K562 (cell line): Measurements from ENCODE around the gene ADGRA1. TPM values are rescaled to one million over a fixed set of nuclear protein-coding genes. Genes with fewer than 3 reads are reported as not detected.

ENCODE experiments used
- ATAC-seq: fragments of 200-7000 bp; cut with Tn5 transposase; 3 replicates; pipeline ENCODE4 v1.9.1; 2020; ENCODE audit warnings: moderate library complexity
- BruUV-seq: library from RNA; stranded (reverse); fragments of 400-500 nt; replicated peaks from 2 replicates; lab custom pipeline; 2021; lab: Mats Ljungman, UMichigan
- CTCF ChIA-PET: fragments of 300-600 bp; formaldehyde crosslinking; extraction: SDS; loops from one replicate; lab custom pipeline; 2021; ENCODE audit warnings: low intra/inter-chr PET ratio; lab: Yijun Ruan, JAX
- POLR2A ChIA-PET: fragments of 300-600, 350-650 bp; sonication (Branson Sonifier 250); formaldehyde crosslinking; extraction: SDS; loops from one replicate; lab custom pipeline; 2021; ENCODE audit warnings: antibody characterized with exemption, inconsistent platforms; lab: Yijun Ruan, JAX
- DNase-seq, 4 experiments: peaks; one replicate each; pipeline versions ENCODE4 v3.0.0 to v3.0.0-alpha.2; 2011 to 2018; ENCODE audit warnings: low spot score in 3 of 4, mixed read lengths in 3 of 4; ENCODE audit errors: extremely low read depth in 1 of 4
- FAIRE-seq: peaks from 2 replicates; lab custom pipeline; 2011; peaks lifted over from hg19 to GRCh38; lab: Jason Lieb, UNC
- H2AFZ ChIP-seq: 2 replicates; pipeline ENCODE4 v1.6.0; 2011; ENCODE audit warnings: low read depth, low read length, control low read depth, inconsistent platforms
- H3K27ac ChIP-seq: fragments of 200-600 bp; 3 replicates; pipeline ENCODE4 v1.8.0; 2011; ENCODE audit warnings: low read depth, mild to moderate bottlenecking, control low read depth, inconsistent platforms, low read length, moderate library complexity, mixed read lengths; ENCODE audit errors: extremely low read depth
- H3K27me3 ChIP-seq, 2 experiments: fragments of 300-600 bp in 1 of 2; 2 replicates in 1 of 2; 3 replicates in 1 of 2; pipeline versions ENCODE4 v1.6.0 to v1.8.0; 2011; ENCODE audit warnings: inconsistent platforms in 2 of 2, low read length in 2 of 2, mild to moderate bottlenecking in 1 of 2, mixed read lengths in 1 of 2, moderate library complexity in 1 of 2; ENCODE audit not compliant: control insufficient read depth in 2 of 2, insufficient read depth in 2 of 2
- H3K36me3 ChIP-seq: fragments of 300-600 bp; 3 replicates; pipeline ENCODE4 v1.8.0; 2011; ENCODE audit warnings: mild to moderate bottlenecking, low read length, inconsistent platforms; ENCODE audit not compliant: control insufficient read depth, insufficient read depth
- H3K4me1 ChIP-seq, 2 experiments: fragments of 200-600 bp in 1 of 2; replicated peaks in 1 of 2; 2 replicates in 1 of 2; 3 replicates in 1 of 2; pipeline versions ENCODE4 v1.5.1 to v1.8.0; 2011; ENCODE audit warnings: inconsistent platforms in 2 of 2, low read length in 2 of 2, mild to moderate bottlenecking in 1 of 2, mixed read lengths in 1 of 2, moderate library complexity in 1 of 2; ENCODE audit not compliant: control insufficient read depth in 2 of 2, insufficient read depth in 2 of 2
- H3K4me2 ChIP-seq: 2 replicates; pipeline ENCODE4 v1.6.1; 2011; ENCODE audit warnings: low read length, control low read depth, inconsistent platforms, mixed read lengths; ENCODE audit not compliant: insufficient read depth
- H3K4me3 ChIP-seq: fragments of 200-600 bp; sonication (generic), shearing (Covaris generic); 2 replicates; pipeline ENCODE4 v1.5.1; 2016; ENCODE audit warnings: control low read depth, inconsistent platforms
- H3K79me2 ChIP-seq: fragments of 200-600 bp; 3 replicates; pipeline ENCODE4 v1.8.0; 2011; ENCODE audit warnings: low read length, inconsistent platforms; ENCODE audit not compliant: control insufficient read depth, insufficient read depth
- H3K9ac ChIP-seq, 2 experiments: 2 replicates each; pipeline versions ENCODE4 v1.6.0 to v1.6.1; 2011; ENCODE audit warnings: low read depth in 2 of 2, low read length in 2 of 2, control low read depth in 1 of 2, inconsistent platforms in 1 of 2, mild to moderate bottlenecking in 1 of 2, mixed read lengths in 1 of 2; ENCODE audit not compliant: insufficient read depth in 1 of 2
- H3K9me1 ChIP-seq: one replicate; pipeline ENCODE4 v1.6.0; 2011; ENCODE audit warnings: inconsistent platforms, mild to moderate bottlenecking, low read length, moderate library complexity; ENCODE audit not compliant: control insufficient read depth, insufficient read depth
- H3K9me3 ChIP-seq: replicated peaks from 2 replicates; pipeline ENCODE4 v1.5.1; 2011; ENCODE audit warnings: low read depth, low read length, inconsistent platforms; ENCODE audit not compliant: control insufficient read depth, insufficient read depth
- H4K20me1 ChIP-seq: replicated peaks from 2 replicates; pipeline ENCODE4 v1.6.1; 2011; ENCODE audit warnings: low read length, inconsistent platforms, mixed read lengths; ENCODE audit not compliant: control insufficient read depth, insufficient read depth
- BRCA1 ChIP-seq, 2 experiments: fragments of 450-650 bp in 1 of 2; sonication (generic) in 1 of 2; formaldehyde crosslinking in 1 of 2; IDR thresholded peaks; 2 replicates each; pipeline versions ENCODE4 v1.5.0 to v1.6.1; 2017 to 2020; ENCODE audit warnings: mild to moderate bottlenecking in 1 of 2, missing genetic modification reagents in 1 of 2
- GATAD2A ChIP-seq: fragments of 450-650 bp; IDR thresholded peaks from 2 replicates; pipeline ENCODE4 v1.6.1; 2017
- GTF2F1 ChIP-seq: IDR thresholded peaks from 2 replicates; pipeline ENCODE4 v1.6.1; 2011; ENCODE audit warnings: low read depth, low read length, improper control_type of control experiment
- HNRNPLL ChIP-seq: fragments of 200-400 bp; formaldehyde crosslinking; IDR thresholded peaks from 2 replicates; pipeline ENCODE4 v1.6.1; 2017; ENCODE audit warnings: low read length, low read depth, mild to moderate bottlenecking; ENCODE audit not compliant: poor library complexity, severe bottlenecking
- LARP7 ChIP-seq: fragments of 450-650 bp; IDR thresholded peaks from 2 replicates; pipeline ENCODE4 v1.6.1; 2016
- NR2C1 ChIP-seq, 2 experiments: fragments of 450-650 bp; IDR thresholded peaks; 2 replicates each; pipeline ENCODE4 v1.6.1; 2017; ENCODE audit warnings: mild to moderate bottlenecking in 2 of 2, antibody characterized with exemption in 1 of 2, inconsistent platforms in 1 of 2, missing compliant biosample characterization in 1 of 2, missing genetic modification characterization in 1 of 2
- NR3C1 ChIP-seq: sonication (generic); formaldehyde crosslinking; IDR thresholded peaks from 2 replicates; pipeline ENCODE4 v1.8.1; 2022; ENCODE audit warnings: missing genetic modification reagents
- ZFP30 ChIP-seq: fragments of 250-450 bp; sonication (Bioruptor Pico); IDR thresholded peaks from 2 replicates; pipeline ENCODE4 v1.8.0; 2022; ENCODE audit warnings: moderate library complexity, mild to moderate bottlenecking, inconsistent platforms, borderline replicate concordance
- ZFP36 ChIP-seq: fragments of 150-350 bp; IDR thresholded peaks from 2 replicates; pipeline ENCODE4 v1.6.1; 2018; ENCODE audit warnings: low read length, low read depth; ENCODE audit not compliant: partially characterized antibody
- ZNF197 ChIP-seq: fragments of 200-800 bp; sonication (Bioruptor generic); IDR thresholded peaks from 2 replicates; pipeline ENCODE4 v1.6.1; 2016; ENCODE audit warnings: low read depth, missing genetic modification characterization, missing compliant biosample characterization
- ZNF561 ChIP-seq: fragments of 450-650 bp; formaldehyde crosslinking; conservative IDR thresholded peaks from 2 replicates; pipeline ENCODE4 v1.4.0; 2020; ENCODE audit warnings: mild to moderate bottlenecking, moderate library complexity
- WGBS: fragments of 100-300 bp; shearing (Covaris generic); methylation state at CpG from one replicate; pipeline ENCODE4 v1.1.6; 2016; ENCODE audit warnings: low coverage, mixed read lengths; ENCODE audit not compliant: insufficient coverage; ENCODE audit errors: missing lambda C conversion rate; 5-methylcytosine and 5-hydroxymethylcytosine counted together
- in situ Hi-C: fragments of 300-500 bp; cut with MboI; formaldehyde crosslinking; loops from 4 replicates; pipeline ENCODE4 v1.15.0; 2018; ENCODE audit warnings: inconsistent platforms, mixed read lengths
- intact Hi-C: fragments of 100-400 bp; cut with micrococcal nuclease; formaldehyde crosslinking; loops from 2 replicates; pipeline ENCODE4 v1.14.2; 2022
- polyA plus RNA-seq, 8 experiments: library from polyadenylated mRNA; depleted of rRNA in 4 of 8; stranded (reverse) in 5 of 8; unstranded in 3 of 8; fragments of >200 nt; fragmentation: Nextera tagmentation in 2 of 8; fragmentation: Illumina TruSeq in 1 of 8; extraction: Ambion mirVana in 2 of 8; extraction: Trizol in 1 of 8; gene quantifications; 2 replicates each; pipeline versions ENCODE4 v1.2.1 to v1.2.3, GENCODE V29; 2011 to 2014; ENCODE audit warnings: inconsistent platforms in 1 of 8, missing spikeins in 1 of 8
- total RNA-seq, 7 experiments: library from RNA; depleted of rRNA in 6 of 7; stranded (reverse); fragments of >200 nt in 6 of 7; fragmentation: Illumina TruSeq in 2 of 7; extraction: Trizol in 2 of 7; gene quantifications; 2 replicates each; pipeline versions ENCODE4 v1.2.1 to v1.2.3, GENCODE V29; 2011 to 2021; ENCODE audit warnings: low replicate concordance in 1 of 7
- TF ChIP-seq, protein P1 (sequence below), 2 experiments: fragments of 250-450 bp in 1 of 2; fragments of 450-650 bp in 1 of 2; sonication (Bioruptor Pico) in 1 of 2; IDR thresholded peaks; 2 replicates each; pipeline versions ENCODE4 v1.6.1 to v1.8.0; 2016 to 2021; ENCODE audit warnings: mild to moderate bottlenecking in 2 of 2, moderate library complexity in 2 of 2, missing compliant biosample characterization in 1 of 2, missing genetic modification characterization in 1 of 2
- TF ChIP-seq, protein P2 (sequence below): fragments of 250-450 bp; sonication (Bioruptor Pico); IDR thresholded peaks from 2 replicates; pipeline ENCODE4 v1.4.0; 2020; ENCODE audit warnings: mild to moderate bottlenecking, moderate library complexity, borderline replicate concordance
- TF ChIP-seq, protein P3 (sequence below), 2 experiments: IDR thresholded peaks; 2 replicates each; pipeline ENCODE4 v1.6.1; 2011; ENCODE audit warnings: borderline replicate concordance in 1 of 2, control low read depth in 1 of 2, low read depth in 1 of 2, low read length in 1 of 2, mild to moderate bottlenecking in 1 of 2, mixed read lengths in 1 of 2, moderate library complexity in 1 of 2; ENCODE audit not compliant: insufficient read depth in 1 of 2, insufficient read length in 1 of 2, poor library complexity in 1 of 2, severe bottlenecking in 1 of 2; ENCODE audit errors: extremely low read depth in 1 of 2

The ADGRA1 gene
- total and polyA plus RNA-seq, 9 of the 15 experiments (the other 6 are each of a cell fraction or from before 2014, with no cell fraction given): not detected

- Histone ChIP-seq H3K4me2 (no peak overlapping the region), H3K4me3 (no peak overlapping the region), H4K20me1 (no peaks in the 10 kb centered on the region), H3K9me3 (no peaks in the 10 kb centered on the region), H3K27ac (no peak overlapping the region), H3K9ac (no peak overlapping the region), H3K4me1 (no peaks in the 10 kb centered on the region), H3K36me3 (no peaks in the 10 kb centered on the region), H3K79me2 (no peaks in the 10 kb centered on the region), H3K27me3 (peaks cover 0 to 8% of the 10 kb centered on the region in 2 experiments; a peak in 2 of 5 replicates), H3K9me1 (no peaks in the 10 kb centered on the region), H2AFZ (no peak overlapping the region)
- intact Hi-C loops: no loop called here
- TF ChIP-seq, protein P1, sequence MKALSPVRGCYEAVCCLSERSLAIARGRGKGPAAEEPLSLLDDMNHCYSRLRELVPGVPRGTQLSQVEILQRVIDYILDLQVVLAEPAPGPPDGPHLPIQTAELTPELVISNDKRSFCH (CRISPR knock-in tag; IDR thresholded peaks at IDR 0.05): no peak
- TF ChIP-seq, protein P1 (tag; IDR thresholded peaks at IDR 0.05): no peak
- TF ChIP-seq NR3C1 (no peak), HNRNPLL (no peak), GTF2F1 (no peak), LARP7 (no peak), ZFP36 (no peak), ZNF561 (CRISPR knock-in tag) (no peak), BRCA1 (IDR thresholded peaks at IDR 0.05) (no peak), BRCA1 (CRISPR knock-in tag; IDR thresholded peaks at IDR 0.05) (no peak), ZFP30 (no peak), GATAD2A (no peak), ZNF197 (CRISPR knock-in tag) (no peak), NR2C1 (IDR thresholded peaks at IDR 0.05) (no peak), NR2C1 (tag; IDR thresholded peaks at IDR 0.05) (no peak)
- TF ChIP-seq, protein P2, sequence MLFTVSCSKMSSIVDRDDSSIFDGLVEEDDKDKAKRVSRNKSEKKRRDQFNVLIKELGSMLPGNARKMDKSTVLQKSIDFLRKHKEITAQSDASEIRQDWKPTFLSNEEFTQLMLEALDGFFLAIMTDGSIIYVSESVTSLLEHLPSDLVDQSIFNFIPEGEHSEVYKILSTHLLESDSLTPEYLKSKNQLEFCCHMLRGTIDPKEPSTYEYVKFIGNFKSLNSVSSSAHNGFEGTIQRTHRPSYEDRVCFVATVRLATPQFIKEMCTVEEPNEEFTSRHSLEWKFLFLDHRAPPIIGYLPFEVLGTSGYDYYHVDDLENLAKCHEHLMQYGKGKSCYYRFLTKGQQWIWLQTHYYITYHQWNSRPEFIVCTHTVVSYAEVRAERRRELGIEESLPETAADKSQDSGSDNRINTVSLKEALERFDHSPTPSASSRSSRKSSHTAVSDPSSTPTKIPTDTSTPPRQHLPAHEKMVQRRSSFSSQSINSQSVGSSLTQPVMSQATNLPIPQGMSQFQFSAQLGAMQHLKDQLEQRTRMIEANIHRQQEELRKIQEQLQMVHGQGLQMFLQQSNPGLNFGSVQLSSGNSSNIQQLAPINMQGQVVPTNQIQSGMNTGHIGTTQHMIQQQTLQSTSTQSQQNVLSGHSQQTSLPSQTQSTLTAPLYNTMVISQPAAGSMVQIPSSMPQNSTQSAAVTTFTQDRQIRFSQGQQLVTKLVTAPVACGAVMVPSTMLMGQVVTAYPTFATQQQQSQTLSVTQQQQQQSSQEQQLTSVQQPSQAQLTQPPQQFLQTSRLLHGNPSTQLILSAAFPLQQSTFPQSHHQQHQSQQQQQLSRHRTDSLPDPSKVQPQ: no peak
- TF ChIP-seq, protein P3, sequence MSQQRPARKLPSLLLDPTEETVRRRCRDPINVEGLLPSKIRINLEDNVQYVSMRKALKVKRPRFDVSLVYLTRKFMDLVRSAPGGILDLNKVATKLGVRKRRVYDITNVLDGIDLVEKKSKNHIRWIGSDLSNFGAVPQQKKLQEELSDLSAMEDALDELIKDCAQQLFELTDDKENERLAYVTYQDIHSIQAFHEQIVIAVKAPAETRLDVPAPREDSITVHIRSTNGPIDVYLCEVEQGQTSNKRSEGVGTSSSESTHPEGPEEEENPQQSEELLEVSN (IDR thresholded peaks at IDR 0.05; ENCODE audit: borderline replicate concordance in 1 of 2, extremely low read depth in 1 of 2, insufficient read depth in 1 of 2, insufficient read length in 1 of 2, low read depth in 1 of 2, low read length in 1 of 2, poor library complexity in 1 of 2, severe bottlenecking in 1 of 2): no peak
- WGBS: 3% methylated on average over 26 of the region's 33 CpGs
- in situ Hi-C loops: loop anchor here (25.0 kb wide), 1 partner anchor 453 kb away; no protein-coding TSS in a partner anchor
- BruUV-seq: no TSS peak
- no peak for FAIRE-seq
- ChIA-PET POLR2A (no interaction called here), CTCF (no interaction called here)
- ATAC-seq: no peak
- no peak for DNase-seq
These were observed 27.2 kb downstream of the ADGRA1 start for GRCh38 chr10:133114726-133115452.
